HEK293T (cell line): ENCODE measurements around the gene LCE3B.

Source experiments
- CTCF ChIA-PET: fragments of 350-600 bp; formaldehyde crosslinking; extraction: SDS; loops from one replicate; lab custom pipeline; 2021; ENCODE audit warnings: antibody characterized with exemption, inconsistent platforms; lab: Yijun Ruan, JAX
- POLR2A ChIA-PET: fragments of 350-600 bp; formaldehyde crosslinking; extraction: SDS; loops from one replicate; lab custom pipeline; 2020; ENCODE audit warnings: antibody characterized with exemption, inconsistent platforms; lab: Yijun Ruan, JAX
- DNase-seq: peaks from one replicate; pipeline ENCODE4 v3.0.0; 2012; ENCODE audit warnings: mixed read lengths; ENCODE audit errors: extremely low spot score
- ARNT ChIP-seq: fragments of 450-650 bp; IDR thresholded peaks from 2 replicates; pipeline ENCODE4 v1.6.1; 2017; ENCODE audit warnings: mild to moderate bottlenecking
- BHLHE40 ChIP-seq: fragments of 450-650 bp; IDR thresholded peaks from 2 replicates; pipeline ENCODE4 v1.6.1; 2016; ENCODE audit warnings: mild to moderate bottlenecking, moderate library complexity, borderline replicate concordance
- CTBP1 ChIP-seq: fragments of 450-650 bp; IDR thresholded peaks from 2 replicates; pipeline ENCODE4 v1.6.1; 2016; ENCODE audit warnings: borderline replicate concordance
- ELF4 ChIP-seq: fragments of 450-650 bp; IDR thresholded peaks from 2 replicates; pipeline ENCODE4 v1.6.1; 2017; ENCODE audit warnings: antibody characterized with exemption
- FOXA1 ChIP-seq: fragments of 450-650 bp; IDR thresholded peaks from 2 replicates; pipeline ENCODE4 v1.6.1; 2016; ENCODE audit warnings: mild to moderate bottlenecking
- FOXK2 ChIP-seq: fragments of 450-650 bp; IDR thresholded peaks from 2 replicates; pipeline ENCODE4 v1.6.1; 2016; ENCODE audit warnings: mild to moderate bottlenecking
- FOXM1 ChIP-seq: fragments of 450-650 bp; IDR thresholded peaks from 2 replicates; pipeline ENCODE4 v1.6.1; 2017; ENCODE audit warnings: mild to moderate bottlenecking, borderline replicate concordance
- HDGF ChIP-seq: fragments of 450-650 bp; IDR thresholded peaks from 2 replicates; pipeline ENCODE4 v1.6.1; 2017; ENCODE audit warnings: antibody characterized with exemption, borderline replicate concordance
- L3MBTL2 ChIP-seq: fragments of 450-650 bp; conservative IDR thresholded peaks from 2 replicates; pipeline ENCODE4 v1.6.1; 2016; ENCODE audit warnings: mild to moderate bottlenecking
- LEF1 ChIP-seq: fragments of 450-650 bp; IDR thresholded peaks from 2 replicates; pipeline ENCODE4 v1.6.1; 2017; ENCODE audit warnings: mild to moderate bottlenecking, borderline replicate concordance
- NFRKB ChIP-seq: fragments of 450-650 bp; IDR thresholded peaks from 2 replicates; pipeline ENCODE4 v1.6.1; 2016; ENCODE audit warnings: mild to moderate bottlenecking, moderate library complexity
- PKNOX1 ChIP-seq: fragments of 450-650 bp; IDR thresholded peaks from 2 replicates; pipeline ENCODE4 v1.6.1; 2016
- SP1 ChIP-seq: fragments of 450-650 bp; IDR thresholded peaks from 2 replicates; pipeline ENCODE4 v1.6.1; 2017
- SUZ12 ChIP-seq: fragments of 450-650 bp; IDR thresholded peaks from 2 replicates; pipeline ENCODE4 v1.6.1; 2016; ENCODE audit warnings: mild to moderate bottlenecking
- TARDBP ChIP-seq: fragments of 450-650 bp; IDR thresholded peaks from 2 replicates; pipeline ENCODE4 v1.6.1; 2016
- ZNF384 ChIP-seq: fragments of 450-650 bp; IDR thresholded peaks from 2 replicates; pipeline ENCODE4 v1.6.1; 2016

The LCE3B gene

DNA sequence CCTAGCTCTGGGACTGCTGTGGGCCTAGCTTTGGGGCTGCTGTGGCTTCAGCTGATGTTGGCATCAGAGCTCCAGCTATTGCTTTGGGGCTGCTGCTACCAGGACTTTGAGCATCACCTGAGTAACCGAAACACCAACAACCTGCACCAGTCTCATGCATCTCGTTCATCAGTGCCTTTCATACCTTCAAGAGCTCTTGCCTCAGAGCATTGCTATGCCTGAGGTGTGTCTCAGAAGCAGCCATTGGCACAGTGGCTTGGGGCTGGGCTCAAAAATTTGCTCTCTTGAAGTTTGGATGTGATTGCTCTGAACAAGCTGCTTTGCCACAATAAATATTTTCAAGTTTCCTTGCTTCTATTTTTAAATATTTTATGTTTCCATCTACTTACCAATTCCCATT lies 42.8 kb downstream of the LCE3B start:
- no peak for TF ChIP-seq FOXK2
- TF ChIP-seq FOXA1 = no peak
- POLR2A ChIA-PET = no interaction called here

GRCh38 chr1:152657677-152658076 lies 44.1 kb downstream of the LCE3B start:
- TF ChIP-seq PKNOX1 (no peak), SUZ12 (no peak), TARDBP (no peak), BHLHE40 (no peak), FOXM1 (no peak), LEF1 (no peak), FOXK2 (no peak), ELF4 (no peak), SP1 (no peak), ARNT (no peak), HDGF (no peak), L3MBTL2 (no peak), NFRKB (no peak), CTBP1 (no peak), ZNF384 (no peak), FOXA1 (no peak)
- DNase-seq = no peak
- CTCF ChIA-PET = interaction anchor here (0.7 kb wide), 1 partner anchor 536 kb away, joined by 3 read pairs; no protein-coding TSS in a partner anchor
- POLR2A ChIA-PET = no interaction called here

More for the DNA sequence above, 42.8 kb downstream of the LCE3B start:
- CTCF ChIA-PET = no interaction called here
- no peak for DNase-seq

DNA sequence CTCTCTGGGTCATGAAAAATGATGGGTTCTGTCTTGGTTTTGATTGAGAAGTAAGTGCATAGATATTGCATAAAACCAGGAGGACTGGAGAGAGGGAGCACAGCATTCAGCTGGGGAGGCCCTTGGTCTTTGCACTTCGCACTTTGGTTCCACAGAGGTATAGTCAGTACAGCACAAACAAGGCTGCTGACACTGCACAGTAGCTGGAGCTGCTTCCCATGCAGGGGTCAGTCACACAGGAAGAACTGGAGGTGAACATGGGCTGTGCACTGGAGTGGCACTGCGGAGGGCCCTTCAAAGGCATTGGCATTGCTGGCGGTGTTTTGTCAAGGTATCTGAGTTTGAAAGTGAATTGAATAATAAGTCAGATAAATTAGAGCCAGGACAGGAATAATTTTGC lies 45.0 kb downstream of the LCE3B start:
- DNase-seq = no peak
- CTCF ChIA-PET = interaction anchor here (0.7 kb wide), 1 partner anchor 8 kb away, joined by 3 read pairs; no protein-coding TSS in a partner anchor
- POLR2A ChIA-PET = no interaction called here
- no peak for TF ChIP-seq ELF4
- TF ChIP-seq CTBP1 = no peak
- TF ChIP-seq LEF1 = no peak
- no peak for TF ChIP-seq NFRKB
- no peak for TF ChIP-seq BHLHE40
- TF ChIP-seq FOXK2 = no peak
- no peak for TF ChIP-seq ZNF384
- TF ChIP-seq FOXA1 = no peak
- no peak for TF ChIP-seq SP1
- TF ChIP-seq ARNT = no peak
- no peak for TF ChIP-seq FOXM1
- TF ChIP-seq HDGF = no peak
- no peak for TF ChIP-seq TARDBP
- TF ChIP-seq PKNOX1 = no peak
- TF ChIP-seq SUZ12 = no peak
- TF ChIP-seq L3MBTL2 = no peak

DNA sequence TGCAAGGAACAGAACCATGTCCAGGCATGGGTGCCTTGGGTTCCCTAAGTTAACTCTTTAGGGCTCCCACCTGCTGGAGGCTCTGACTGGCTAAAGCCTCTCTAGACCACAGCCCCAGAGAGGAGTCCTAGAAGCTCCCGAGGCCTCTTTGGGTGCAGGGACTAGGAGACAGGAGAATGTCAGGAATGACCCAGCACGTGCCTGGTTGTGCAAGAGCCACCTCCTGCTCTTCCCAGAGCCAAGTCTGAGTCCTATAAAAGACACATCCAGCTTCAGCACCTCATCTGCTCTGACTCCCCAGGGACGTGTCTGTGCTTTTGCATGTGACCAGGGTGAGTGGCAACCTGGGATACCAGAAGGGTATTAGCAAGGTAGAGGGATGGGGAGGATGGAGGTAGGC lies 49.5 kb downstream of the LCE3B start, which contains the start of gene LCE2D:
Gene LCE2D (plus strand): TSS at position 283 of the 400 bp plus-strand sequence. CDS start 726 bp downstream, outside the sequence.
- DNase-seq = no peak
- ChIA-PET CTCF (no interaction called here), POLR2A (no interaction called here)
- TF ChIP-seq SP1 = no peak
- TF ChIP-seq ZNF384 = no peak
- TF ChIP-seq ELF4 = no peak
- no peak for TF ChIP-seq HDGF
- TF ChIP-seq FOXK2 = no peak
- no peak for TF ChIP-seq TARDBP
- no peak for TF ChIP-seq FOXM1
- TF ChIP-seq SUZ12 = no peak
- TF ChIP-seq FOXA1 = no peak
- TF ChIP-seq BHLHE40 = no peak
- no peak for TF ChIP-seq L3MBTL2
- TF ChIP-seq NFRKB = no peak
- no peak for TF ChIP-seq LEF1
- no peak for TF ChIP-seq ARNT
- TF ChIP-seq PKNOX1 = no peak
- TF ChIP-seq CTBP1 = no peak
